H1 (cell line): ENCODE measurements around the gene SYCE3. TPM values are rescaled to one million over a fixed set of nuclear protein-coding genes. Genes with fewer than 3 reads are reported as not detected.

Experiments
- BACH1 ChIP-seq: IDR thresholded peaks from 2 replicates; pipeline ENCODE4 v1.6.1; 2012; ENCODE audit warnings: low read length, improper control_type of control experiment
- CHD7 ChIP-seq: fragments of 300-600 bp; sonication (generic); IDR thresholded peaks from 2 replicates; pipeline ENCODE4 v1.7.1; 2012; ENCODE audit warnings: low read length, moderate library complexity, mild to moderate bottlenecking, inconsistent platforms; ENCODE audit not compliant: insufficient replicate concordance
- polyA plus RNA-seq, 7 experiments: library from polyadenylated mRNA; depleted of rRNA in 3 of 7; stranded (reverse) in 5 of 7; unstranded in 2 of 7; fragments of >200 nt in 5 of 7; fragments of 200-250 nt in 2 of 7; gene quantifications; 1 replicate in 5 of 7; 2 replicates in 1 of 7; 4 replicates in 1 of 7; pipeline versions ENCODE4 v1.2.1 to v1.2.3, GENCODE V29; 2011 to 2013; ENCODE audit warnings: missing spikeins in 2 of 7, mixed read lengths in 2 of 7
- total RNA-seq: library from RNA; stranded (reverse); fragmentation: NEBNext Ultra II Directional; extraction: Animal tissue kit (Norgen Biotek cat#: 25700); gene quantifications from 2 replicates; pipeline ENCODE4 v1.2.1, GENCODE V29; 2021

SYCE3 gene
- total and polyA plus RNA-seq, 2 of the 8 experiments (the other 6 are each of a cell fraction or from before 2014, with no cell fraction given) = 1.9 TPM; not detected in 1

GRCh38 chr22:50569041-50569459, 6.3 kb upstream of the SYCE3 start (continued):
- no peak for TF ChIP-seq CHD7
- TF ChIP-seq BACH1 = no peak
